ENCODE results near the gene KIAA1217.

DNA sequence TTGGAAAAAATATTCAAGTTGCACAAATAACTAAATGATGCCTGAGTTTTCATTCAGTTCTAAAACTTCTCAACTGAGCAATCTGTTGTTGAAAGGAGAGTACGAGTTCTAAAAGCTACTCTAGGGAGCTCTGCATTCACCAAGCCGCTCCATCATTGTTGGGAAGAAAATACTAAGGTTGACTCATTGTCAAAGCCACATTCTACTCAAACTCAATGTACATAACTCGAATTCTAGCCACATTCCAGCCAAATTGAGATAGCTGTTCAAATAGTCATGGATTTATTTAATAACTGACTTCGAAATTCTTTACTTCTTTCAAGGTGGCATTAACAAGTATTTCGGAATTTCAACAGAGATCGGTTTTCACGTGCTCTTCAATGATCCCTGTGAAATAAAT is 63.4 kb downstream of the KIAA1217 start:
- TF ChIP-seq POLR2A (IDR thresholded peaks at IDR 0.05), result no peak
- TF ChIP-seq, protein P1, sequence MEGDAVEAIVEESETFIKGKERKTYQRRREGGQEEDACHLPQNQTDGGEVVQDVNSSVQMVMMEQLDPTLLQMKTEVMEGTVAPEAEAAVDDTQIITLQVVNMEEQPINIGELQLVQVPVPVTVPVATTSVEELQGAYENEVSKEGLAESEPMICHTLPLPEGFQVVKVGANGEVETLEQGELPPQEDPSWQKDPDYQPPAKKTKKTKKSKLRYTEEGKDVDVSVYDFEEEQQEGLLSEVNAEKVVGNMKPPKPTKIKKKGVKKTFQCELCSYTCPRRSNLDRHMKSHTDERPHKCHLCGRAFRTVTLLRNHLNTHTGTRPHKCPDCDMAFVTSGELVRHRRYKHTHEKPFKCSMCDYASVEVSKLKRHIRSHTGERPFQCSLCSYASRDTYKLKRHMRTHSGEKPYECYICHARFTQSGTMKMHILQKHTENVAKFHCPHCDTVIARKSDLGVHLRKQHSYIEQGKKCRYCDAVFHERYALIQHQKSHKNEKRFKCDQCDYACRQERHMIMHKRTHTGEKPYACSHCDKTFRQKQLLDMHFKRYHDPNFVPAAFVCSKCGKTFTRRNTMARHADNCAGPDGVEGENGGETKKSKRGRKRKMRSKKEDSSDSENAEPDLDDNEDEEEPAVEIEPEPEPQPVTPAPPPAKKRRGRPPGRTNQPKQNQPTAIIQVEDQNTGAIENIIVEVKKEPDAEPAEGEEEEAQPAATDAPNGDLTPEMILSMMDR (IDR thresholded peaks at IDR 0.05), result no peak
